ENCODE data around the gene CEACAM21. TPM values are rescaled to one million over a fixed set of nuclear protein-coding genes. Genes with fewer than 3 reads are reported as not detected.

CEACAM21 gene
- total and polyA plus RNA-seq, 7 donors: 0.05 to 0.48 (median 0.21) TPM; not detected in 2

- H3K4me1 ChIP-seq: no peaks in the 10 kb centered on the region
- TF ChIP-seq CTCF (IDR thresholded peaks at IDR 0.05): no peak
- no peak overlapping the region for H3K4me3 ChIP-seq
- 38 to 43% (median 40%) methylated on average over 9 of the region's 9 CpGs for WGBS, 3 donors
- no peaks in the 10 kb centered on the region for H3K36me3 ChIP-seq (ENCODE audit: insufficient read depth in 1 of 2, low read depth in 1 of 2)
- no peak overlapping the region for H3K27ac ChIP-seq
- no peaks in the 10 kb centered on the region for H3K9me3 ChIP-seq
- no peaks in the 10 kb centered on the region for H3K27me3 ChIP-seq (ENCODE audit: insufficient read depth in 3 of 3, low read length in 2 of 3)
- intact Hi-C loops (cut with DNase I): no loop called here
- DNase-seq (no peak), ATAC-seq (no peak)
Measured at GRCh38 chr19:41616792-41617621, 41.0 kb downstream of the CEACAM21 start.

- H3K27ac ChIP-seq: no peak overlapping the region
- intact Hi-C loops (cut with DNase I): no loop called here
- no peak for TF ChIP-seq CTCF (IDR thresholded peaks at IDR 0.05)
- 76 to 79% (median 77%) methylated on average over 9 of the region's 9 CpGs for WGBS, 3 donors
- ATAC-seq (no peak), DNase-seq (no peak)
- H3K4me3 ChIP-seq: no peak overlapping the region
- no peaks in the 10 kb centered on the region for H3K36me3 ChIP-seq (ENCODE audit: insufficient read depth in 1 of 2, low read depth in 1 of 2)
- H3K9me3 ChIP-seq: no peaks in the 10 kb centered on the region
- no peaks in the 10 kb centered on the region for H3K4me1 ChIP-seq
- H3K27me3 ChIP-seq (ENCODE audit: insufficient read depth in 3 of 3, low read length in 2 of 3): no peaks in the 10 kb centered on the region
Measured at GRCh38 chr19:41617941-41618730, 42.2 kb downstream of the CEACAM21 start.

- Histone ChIP-seq H3K27ac (no peak overlapping the region), H3K4me1 (no peaks in the 10 kb centered on the region), H3K36me3 (ENCODE audit: insufficient read depth in 1 of 2, low read depth in 1 of 2) (no peaks in the 10 kb centered on the region), H3K9me3 (no peaks in the 10 kb centered on the region), H3K27me3 (ENCODE audit: insufficient read depth in 3 of 3, low read length in 2 of 3) (no peaks in the 10 kb centered on the region), H3K4me3 (no peak overlapping the region)
- 27 to 40% (median 36%) methylated on average over 7 of the region's 7 CpGs for WGBS, 3 donors
- intact Hi-C loops (cut with DNase I): no loop called here
- no peak for DNase-seq
- ATAC-seq: no peak
- TF ChIP-seq CTCF (IDR thresholded peaks at IDR 0.05): no peak
Measured at GRCh38 chr19:41619018-41619556, 43.1 kb downstream of the CEACAM21 start.

- no peak for DNase-seq
- no peak for ATAC-seq
- Histone ChIP-seq H3K27ac (no peak overlapping the region), H3K36me3 (ENCODE audit: insufficient read depth in 1 of 2, low read depth in 1 of 2) (no peaks in the 10 kb centered on the region), H3K9me3 (no peaks in the 10 kb centered on the region), H3K27me3 (ENCODE audit: insufficient read depth in 3 of 3, low read length in 2 of 3) (no peaks in the 10 kb centered on the region), H3K4me1 (no peaks in the 10 kb centered on the region), H3K4me3 (no peak overlapping the region)
- no peak for TF ChIP-seq CTCF (IDR thresholded peaks at IDR 0.05)
- WGBS, 3 donors: 54 to 68% (median 58%) methylated on average over 5 of the region's 5 CpGs
- intact Hi-C loops (cut with DNase I): no loop called here
Measured at GRCh38 chr19:41620171-41620570, 44.2 kb downstream of the CEACAM21 start.
